Measurements from ENCODE around the gene ZNF624. TPM values are rescaled to one million over a fixed set of nuclear protein-coding genes. Genes with fewer than 3 reads are reported as not detected.

ZNF624 gene
- total and polyA plus RNA-seq, 2 donors (not counting 1 experiment from before 2014, with no cell fraction given): 2.2 to 12.0 TPM

DNA sequence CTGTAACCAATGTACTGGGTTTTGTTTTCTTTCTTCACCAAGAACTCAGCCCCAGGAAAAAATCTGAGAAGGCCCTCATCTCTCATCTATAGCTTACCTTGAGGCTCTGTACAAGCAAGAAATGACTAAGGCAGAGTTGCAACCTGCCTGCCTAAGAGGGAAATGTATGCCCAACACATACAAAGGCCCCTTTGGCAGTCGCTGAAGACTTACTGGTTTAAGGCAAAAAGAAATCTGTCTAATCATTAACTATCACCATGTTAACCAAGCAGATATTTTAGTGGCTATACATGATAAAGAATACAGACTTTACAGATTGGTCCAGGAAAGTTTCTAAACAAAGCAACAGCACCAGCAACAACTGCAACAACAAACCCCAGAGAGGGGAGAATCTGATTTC lies 14.2 kb downstream of the ZNF624 start:
- peaks cover 1 to 4% of the 10 kb centered on the region in 2 experiments for H3K36me3 ChIP-seq (replicated peaks in 1 of 2; ENCODE audit: control extremely low read depth in 1 of 2, control insufficient read depth in 1 of 2, extremely low read depth in 1 of 2, insufficient read depth in 2 of 2, low read length in 1 of 2)
- intact Hi-C loops (cut with micrococcal nuclease): no loop called here
- no peak for DNase-seq
- H2AFZ ChIP-seq (ENCODE audit: insufficient read depth, low read depth, low read length, poor library complexity, severe bottlenecking): no peak overlapping the region
- TF ChIP-seq EZH2 (IDR thresholded peaks at IDR 0.05; ENCODE audit: borderline replicate concordance, insufficient read depth, low read depth, low read length, poor library complexity, severe bottlenecking): no peak
- TF ChIP-seq, protein P1, sequence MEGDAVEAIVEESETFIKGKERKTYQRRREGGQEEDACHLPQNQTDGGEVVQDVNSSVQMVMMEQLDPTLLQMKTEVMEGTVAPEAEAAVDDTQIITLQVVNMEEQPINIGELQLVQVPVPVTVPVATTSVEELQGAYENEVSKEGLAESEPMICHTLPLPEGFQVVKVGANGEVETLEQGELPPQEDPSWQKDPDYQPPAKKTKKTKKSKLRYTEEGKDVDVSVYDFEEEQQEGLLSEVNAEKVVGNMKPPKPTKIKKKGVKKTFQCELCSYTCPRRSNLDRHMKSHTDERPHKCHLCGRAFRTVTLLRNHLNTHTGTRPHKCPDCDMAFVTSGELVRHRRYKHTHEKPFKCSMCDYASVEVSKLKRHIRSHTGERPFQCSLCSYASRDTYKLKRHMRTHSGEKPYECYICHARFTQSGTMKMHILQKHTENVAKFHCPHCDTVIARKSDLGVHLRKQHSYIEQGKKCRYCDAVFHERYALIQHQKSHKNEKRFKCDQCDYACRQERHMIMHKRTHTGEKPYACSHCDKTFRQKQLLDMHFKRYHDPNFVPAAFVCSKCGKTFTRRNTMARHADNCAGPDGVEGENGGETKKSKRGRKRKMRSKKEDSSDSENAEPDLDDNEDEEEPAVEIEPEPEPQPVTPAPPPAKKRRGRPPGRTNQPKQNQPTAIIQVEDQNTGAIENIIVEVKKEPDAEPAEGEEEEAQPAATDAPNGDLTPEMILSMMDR (IDR thresholded peaks at IDR 0.05): no peak
- H3K4me3 ChIP-seq (ENCODE audit: control extremely low read depth in 1 of 5, extremely low read depth in 1 of 5, insufficient read depth in 1 of 5, low read depth in 2 of 5, low read length in 4 of 5): no peak overlapping the region
- H3K9me3 ChIP-seq (ENCODE audit: control extremely low read depth in 1 of 3, control insufficient read depth in 2 of 3, insufficient read depth in 1 of 3, low read length in 2 of 3): peaks cover 0 to 1% (median 0%) of the 10 kb centered on the region in 3 donors
- no peak for ATAC-seq (ENCODE audit: low read depth)
- no peaks in the 10 kb centered on the region for H4K20me1 ChIP-seq (ENCODE audit: control insufficient read depth, insufficient read depth, low read length, poor library complexity, severe bottlenecking)
- no peak overlapping the region for H3K9ac ChIP-seq (ENCODE audit: low read length)
- ChIA-PET CTCF (no interaction called here), POLR2A (no interaction called here)
- WGBS (ENCODE audit: insufficient coverage): no CpG with 5 or more reads among the region's 1 CpG
- no peaks in the 10 kb centered on the region for H3K4me1 Mint-ChIP-seq
- peaks cover 5% of the 10 kb centered on the region for H3K79me2 ChIP-seq (ENCODE audit: control insufficient read depth, insufficient read depth, low read length)
- no peak overlapping the region for H3K27ac ChIP-seq (ENCODE audit: low read length in 2 of 2)
- H3K27me3 Mint-ChIP-seq: no peaks in the 10 kb centered on the region
- no peaks in the 10 kb centered on the region for H3K4me1 ChIP-seq (ENCODE audit: control insufficient read depth in 2 of 2, insufficient read depth in 2 of 2, low read length in 2 of 2)
- H3K9me3 Mint-ChIP-seq (ENCODE audit: insufficient read depth): peaks cover 2% of the 10 kb centered on the region
- no peaks in the 10 kb centered on the region for H3K27me3 ChIP-seq (replicated peaks in 1 of 4; ENCODE audit: control extremely low read depth in 1 of 4, control insufficient read depth in 3 of 4, insufficient read depth in 4 of 4, low read length in 3 of 4)
- no peak overlapping the region for H3K4me2 ChIP-seq (replicated peaks; ENCODE audit: low read depth, low read length, poor library complexity, severe bottlenecking)
- no peak overlapping the region for H3K4me3 Mint-ChIP-seq
- H3K27ac Mint-ChIP-seq: no peak overlapping the region

DNA sequence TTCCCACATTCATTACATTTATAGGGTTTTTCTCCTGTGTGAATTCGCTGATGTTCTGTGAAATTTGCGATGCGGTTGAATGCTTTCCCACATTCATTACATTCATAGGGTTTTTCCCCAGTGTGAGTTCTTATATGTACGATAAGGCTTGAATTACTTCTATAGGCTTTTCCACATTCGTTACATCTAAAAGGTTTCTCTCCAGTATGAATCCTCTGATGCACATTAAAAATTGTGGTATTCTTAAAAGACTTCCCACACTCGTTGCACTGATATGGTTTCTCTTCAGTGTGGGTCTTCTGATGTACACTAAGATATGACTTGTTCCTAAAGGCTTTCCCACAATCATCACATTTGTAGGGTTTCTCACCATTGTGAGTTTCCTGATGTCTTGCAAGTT lies 30.4 kb downstream of the ZNF624 start:
- intact Hi-C loops (cut with micrococcal nuclease): no loop called here
- H3K27ac ChIP-seq (ENCODE audit: low read length in 2 of 2): no peak overlapping the region
- peaks cover 18 to 34% of the 10 kb centered on the region in 2 experiments for H3K36me3 ChIP-seq (replicated peaks in 1 of 2; ENCODE audit: control extremely low read depth in 1 of 2, control insufficient read depth in 1 of 2, extremely low read depth in 1 of 2, insufficient read depth in 2 of 2, low read length in 1 of 2)
- H3K27ac Mint-ChIP-seq: no peak overlapping the region
- ATAC-seq (ENCODE audit: low read depth) (no peak), DNase-seq (no peak)
- H3K4me1 ChIP-seq (ENCODE audit: control insufficient read depth in 2 of 2, insufficient read depth in 2 of 2, low read length in 2 of 2): no peaks in the 10 kb centered on the region
- H3K4me3 ChIP-seq (ENCODE audit: control extremely low read depth in 1 of 5, extremely low read depth in 1 of 5, insufficient read depth in 1 of 5, low read depth in 2 of 5, low read length in 4 of 5): no peak overlapping the region
- no peak overlapping the region for H3K4me2 ChIP-seq (replicated peaks; ENCODE audit: low read depth, low read length, poor library complexity, severe bottlenecking)
- no peaks in the 10 kb centered on the region for H4K20me1 ChIP-seq (ENCODE audit: control insufficient read depth, insufficient read depth, low read length, poor library complexity, severe bottlenecking)
- WGBS (ENCODE audit: insufficient coverage): no CpG with 5 or more reads among the region's 6 CpGs
- no peaks in the 10 kb centered on the region for H3K4me1 Mint-ChIP-seq
- H2AFZ ChIP-seq (ENCODE audit: insufficient read depth, low read depth, low read length, poor library complexity, severe bottlenecking): no peak overlapping the region
- no peaks in the 10 kb centered on the region for H3K27me3 Mint-ChIP-seq
- H3K79me2 ChIP-seq (ENCODE audit: control insufficient read depth, insufficient read depth, low read length): no peaks in the 10 kb centered on the region
- CTCF ChIA-PET: no interaction called here
- POLR2A ChIA-PET: no interaction called here
- H3K9ac ChIP-seq (ENCODE audit: low read length): no peak overlapping the region
- H3K27me3 ChIP-seq (replicated peaks in 1 of 4; ENCODE audit: control extremely low read depth in 1 of 4, control insufficient read depth in 3 of 4, insufficient read depth in 4 of 4, low read length in 3 of 4): no peaks in the 10 kb centered on the region
- no peak overlapping the region for H3K4me3 Mint-ChIP-seq
- H3K9me3 Mint-ChIP-seq (ENCODE audit: insufficient read depth): peaks cover 16% of the 10 kb centered on the region
- peaks cover 33 to 77% (median 37%) of the 10 kb centered on the region in 3 donors for H3K9me3 ChIP-seq (ENCODE audit: control extremely low read depth in 1 of 3, control insufficient read depth in 2 of 3, insufficient read depth in 1 of 3, low read length in 2 of 3)
- TF ChIP-seq, protein P1 (IDR thresholded peaks at IDR 0.05): no peak
- TF ChIP-seq EZH2 (IDR thresholded peaks at IDR 0.05; ENCODE audit: borderline replicate concordance, insufficient read depth, low read depth, low read length, poor library complexity, severe bottlenecking): no peak

All from B cell (primary cell).